ENCODE results near the gene CAV3.

DNA sequence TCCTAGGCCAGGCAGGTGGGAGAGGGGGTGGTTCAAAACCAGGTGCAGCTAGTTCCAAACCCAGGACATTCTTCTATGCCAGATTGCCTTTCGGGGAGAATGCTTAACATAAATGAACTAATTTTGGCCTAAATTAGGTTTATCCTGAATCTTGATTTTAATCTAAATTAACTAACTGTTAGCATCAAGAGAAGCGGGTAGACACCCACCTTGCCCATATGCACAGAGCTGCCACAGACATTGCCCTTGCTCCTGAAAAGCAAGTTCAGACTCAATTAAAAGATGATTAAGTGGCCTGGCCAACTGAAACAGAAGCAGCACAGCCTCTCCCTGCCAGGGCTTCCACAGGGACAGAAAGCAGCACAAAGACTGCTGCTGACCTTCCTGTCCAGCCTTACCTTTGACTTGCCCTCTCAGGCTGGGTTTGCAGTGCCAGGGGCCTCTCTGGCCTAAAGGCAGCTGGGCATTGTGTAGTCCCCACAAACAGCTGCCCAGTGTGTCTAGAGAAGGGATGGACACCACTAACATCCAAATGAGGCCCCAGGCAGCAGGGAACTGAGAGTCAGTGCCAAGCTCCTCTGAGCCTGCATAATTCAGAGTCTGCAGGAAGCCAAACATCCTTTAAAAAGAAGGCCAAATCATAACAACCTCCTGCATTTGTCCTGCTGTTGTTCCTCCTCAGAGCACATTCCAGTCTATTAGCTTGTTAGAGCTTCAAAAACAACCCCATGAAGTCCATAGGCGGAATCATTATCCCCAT is 51.3 kb downstream of the CAV3 start:
- TF ChIP-seq YY1 (IDR thresholded peaks at IDR 0.05; ENCODE audit: borderline replicate concordance in 1 of 3, control insufficient read depth in 1 of 3, extremely low read depth in 1 of 3, insufficient read depth in 3 of 3, insufficient read length in 1 of 3, insufficient replicate concordance in 2 of 3, low read depth in 1 of 3, low read length in 2 of 3), result no peak
- no peak for TF ChIP-seq ESRRA (IDR thresholded peaks at IDR 0.05; ENCODE audit: borderline replicate concordance, low read depth)
